Dermis microvascular lymphatic vessel endothelial cell (primary cell): Measurements from ENCODE around the gene ADAMTS2. TPM values are rescaled to one million over a fixed set of nuclear protein-coding genes. Genes with fewer than 3 reads are reported as not detected.
"Not testable (repeated sequence)": the region's sequence is repeated elsewhere in the genome, so short reads cannot be mapped to it uniquely, and the experiment has no call there.

Source experiments
- DNase-seq, 2 donors: peaks; one replicate each; pipeline versions ENCODE4 v3.0.0 to v3.0.0-alpha.2; 2010; ENCODE audit warnings: low read depth in 2 of 2
- total RNA-seq: library from RNA; depleted of rRNA; stranded (reverse); fragments of >200 nt; gene quantifications from 2 replicates; pipeline ENCODE4 v1.2.1, GENCODE V29; 2014

Gene ADAMTS2
- total RNA-seq, 1 donor from 2014 or later = not detected

DNA sequence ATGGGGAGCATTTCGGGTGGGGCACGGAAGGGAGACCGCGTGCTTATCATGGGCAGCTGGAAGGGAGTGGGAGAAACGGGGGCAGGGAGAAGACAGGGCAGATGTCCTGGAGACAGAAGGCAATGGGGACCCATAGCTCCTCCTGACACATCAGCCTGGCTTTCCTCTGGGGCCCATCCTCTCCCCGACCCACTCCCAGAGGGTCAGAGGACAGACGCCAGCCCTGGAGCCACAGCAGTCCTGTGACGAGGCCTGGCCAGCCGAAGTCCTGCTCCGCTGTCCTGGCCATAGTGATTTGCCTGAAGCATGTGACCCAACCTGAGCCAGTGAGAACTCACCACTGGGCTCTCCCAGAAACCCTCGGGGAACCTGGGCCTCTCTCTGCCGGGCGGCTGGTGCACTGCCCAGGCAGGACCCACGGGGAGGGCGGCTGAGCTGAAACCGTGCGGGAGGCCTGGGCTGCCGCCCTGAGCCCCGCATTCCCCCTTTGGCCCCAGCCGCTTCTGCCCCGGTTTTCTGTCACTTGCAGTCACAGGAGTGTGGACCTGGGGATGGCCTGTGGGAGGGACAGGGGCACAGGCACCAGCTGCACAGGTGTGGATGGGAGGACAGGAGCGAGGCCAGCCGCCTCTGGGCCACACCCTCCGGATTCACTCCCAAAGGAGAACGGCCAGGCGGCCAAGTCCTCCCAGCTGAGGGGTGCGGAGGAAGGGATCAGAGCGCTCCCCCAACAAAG lies 19.8 kb downstream of the ADAMTS2 start:
- no peak for DNase-seq

DNA sequence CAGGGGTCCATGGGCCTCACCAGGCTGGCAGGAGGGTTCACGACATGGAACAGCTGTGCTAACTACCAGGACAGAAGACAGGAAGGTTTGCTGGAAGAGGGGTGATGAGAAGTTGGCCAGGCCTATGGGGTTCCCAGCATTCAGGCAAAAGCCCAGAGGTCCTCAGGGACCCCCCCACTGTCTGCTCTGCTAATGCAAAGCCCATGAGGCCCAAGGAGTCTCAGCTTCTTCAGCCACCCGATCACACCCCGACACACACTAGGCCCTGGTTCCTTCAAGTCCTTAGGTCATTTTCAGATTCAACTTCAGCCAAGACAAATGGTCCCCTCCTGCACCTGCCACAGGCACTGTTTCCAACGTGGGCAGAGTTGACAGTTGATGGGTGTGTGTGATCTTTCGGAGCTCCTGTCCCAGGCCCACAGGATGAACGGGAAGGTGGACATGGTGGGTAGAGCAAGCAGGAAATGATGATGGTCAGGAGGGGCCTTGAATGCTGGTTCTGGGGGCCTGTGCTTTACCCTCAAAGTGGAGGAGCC lies 20.4 kb downstream of the ADAMTS2 start:
- no peak for DNase-seq

GRCh38 chr5:179324316-179324715 lies 20.9 kb downstream of the ADAMTS2 start:
- not testable (repeated sequence) for DNase-seq

DNA sequence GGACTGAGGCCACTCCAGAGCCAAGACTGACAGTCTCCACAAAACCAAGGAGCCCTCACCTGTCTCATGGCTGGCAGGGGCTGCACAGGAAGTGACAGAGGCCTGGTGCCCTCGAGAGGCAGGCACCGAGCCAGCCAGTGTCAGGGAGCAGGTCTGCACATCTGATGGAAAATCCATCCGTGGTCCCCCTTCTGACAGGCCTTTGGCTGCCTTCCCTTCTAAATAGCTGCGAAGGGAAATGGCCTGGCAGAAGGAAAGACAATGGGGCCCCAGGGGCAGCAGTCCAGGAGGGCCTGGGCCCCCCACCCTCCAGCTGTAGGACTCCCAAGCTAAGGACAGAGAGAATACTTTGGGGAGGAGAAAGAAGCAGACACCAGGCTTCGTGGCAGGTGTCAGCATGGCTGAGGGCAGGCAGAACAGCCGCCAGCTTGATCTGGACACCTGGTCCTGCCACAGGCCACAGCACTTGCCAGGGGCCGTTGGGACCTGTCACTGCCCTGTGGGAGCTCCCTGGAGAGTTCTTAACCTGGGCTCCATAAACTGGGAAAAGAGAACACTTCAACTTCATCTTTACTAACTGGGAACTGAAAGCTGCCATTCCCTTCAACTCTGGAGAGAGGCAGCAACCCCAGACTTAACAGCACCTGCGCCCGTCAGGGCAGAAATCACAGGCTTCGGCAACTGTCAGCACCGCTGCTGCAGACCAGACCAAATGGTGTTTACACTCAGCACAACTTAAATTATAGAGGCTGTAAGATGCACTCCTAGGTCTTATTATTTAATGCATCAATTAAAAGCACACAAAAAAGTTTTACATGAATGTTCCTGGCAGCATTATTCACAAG lies 22.0 kb downstream of the ADAMTS2 start:
- no peak for DNase-seq

DNA sequence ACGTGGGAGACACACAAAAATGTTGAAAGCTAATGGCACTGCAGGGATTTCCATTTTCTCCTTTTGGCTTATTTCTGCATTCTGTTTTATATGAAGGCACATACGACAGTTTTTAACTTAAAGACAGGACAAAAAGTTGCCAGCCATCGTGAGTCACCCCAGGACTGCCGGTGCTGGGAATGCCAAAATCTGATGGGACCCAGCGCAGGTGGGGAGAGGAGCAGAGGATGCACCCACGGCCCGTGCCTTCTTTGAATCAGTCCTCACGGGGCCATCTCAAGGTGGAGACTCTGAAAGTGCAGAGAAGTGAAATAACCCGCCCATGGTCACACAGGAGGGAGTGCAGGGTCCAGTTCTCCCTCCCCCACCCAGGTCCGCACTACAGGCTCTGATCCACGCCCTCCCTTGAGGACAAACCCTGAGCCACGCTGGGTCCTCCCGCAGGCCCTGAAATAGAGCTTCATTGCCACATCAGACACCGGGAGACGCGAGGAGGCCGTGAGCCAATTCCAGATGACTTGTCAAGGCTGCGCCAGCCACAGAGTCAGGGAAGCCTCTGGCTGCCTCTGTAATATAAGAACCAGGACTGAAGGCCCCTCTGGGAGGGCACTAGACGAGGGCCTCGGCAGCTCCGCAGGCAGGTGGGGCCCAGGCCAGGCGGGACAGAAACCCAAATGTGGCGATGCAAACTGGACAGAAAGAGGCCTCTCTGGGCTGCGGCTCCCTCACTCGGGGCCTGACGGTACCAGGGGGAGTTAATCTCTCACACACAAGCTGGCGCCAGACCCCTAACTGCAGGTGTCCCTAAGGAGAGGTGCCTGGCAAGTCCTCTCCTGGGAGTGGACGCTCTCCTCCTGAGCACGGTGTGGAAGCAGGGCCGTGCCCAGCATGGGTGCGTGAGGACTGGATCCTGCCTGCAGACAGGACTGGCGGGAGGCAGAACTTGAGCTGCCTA lies 22.9 kb downstream of the ADAMTS2 start:
- DNase-seq = no peak

DNA sequence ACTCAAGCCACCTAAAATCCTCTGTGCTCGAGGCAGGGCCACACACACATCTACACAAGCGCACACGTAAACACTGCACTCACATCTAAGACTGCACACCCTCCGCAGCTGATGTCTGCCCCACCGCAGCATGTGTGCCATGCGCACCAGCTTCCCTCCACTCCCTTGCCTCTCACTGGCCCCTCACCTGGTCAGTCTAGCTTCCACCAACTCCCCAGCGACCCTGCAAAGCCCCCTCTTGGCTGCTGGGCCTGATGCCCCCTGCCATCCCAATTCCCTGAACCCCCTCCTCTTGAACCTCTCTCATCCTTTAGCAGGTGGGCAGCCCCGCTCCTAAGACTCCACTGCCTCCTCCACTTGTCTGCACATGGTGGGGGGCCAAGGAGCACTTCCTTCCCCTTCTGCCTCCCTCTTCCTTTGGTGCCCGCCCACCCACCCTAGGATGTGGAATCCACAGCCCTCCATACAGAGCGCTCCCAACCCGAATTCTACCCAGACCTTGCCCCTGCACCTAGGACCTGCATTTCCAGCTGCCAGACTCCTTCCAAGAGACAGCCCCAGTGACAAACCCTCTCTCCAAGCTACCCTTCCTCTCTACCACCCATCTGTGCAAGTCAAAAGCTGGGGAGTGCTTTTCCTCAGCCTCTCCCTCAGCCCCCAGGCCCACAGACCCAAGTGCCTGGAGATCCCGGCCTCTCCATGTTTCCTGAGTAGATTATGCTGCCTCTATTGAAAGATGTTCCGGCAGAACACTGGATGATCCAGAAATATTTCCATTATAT lies 23.9 kb downstream of the ADAMTS2 start:
- no peak for DNase-seq

- DNase-seq = no peak
These were observed 25.4 kb downstream of the ADAMTS2 start for GRCh38 chr5:179319741-179320281.

GRCh38 chr5:179319123-179319522 lies 26.1 kb downstream of the ADAMTS2 start:
- no peak for DNase-seq

DNA sequence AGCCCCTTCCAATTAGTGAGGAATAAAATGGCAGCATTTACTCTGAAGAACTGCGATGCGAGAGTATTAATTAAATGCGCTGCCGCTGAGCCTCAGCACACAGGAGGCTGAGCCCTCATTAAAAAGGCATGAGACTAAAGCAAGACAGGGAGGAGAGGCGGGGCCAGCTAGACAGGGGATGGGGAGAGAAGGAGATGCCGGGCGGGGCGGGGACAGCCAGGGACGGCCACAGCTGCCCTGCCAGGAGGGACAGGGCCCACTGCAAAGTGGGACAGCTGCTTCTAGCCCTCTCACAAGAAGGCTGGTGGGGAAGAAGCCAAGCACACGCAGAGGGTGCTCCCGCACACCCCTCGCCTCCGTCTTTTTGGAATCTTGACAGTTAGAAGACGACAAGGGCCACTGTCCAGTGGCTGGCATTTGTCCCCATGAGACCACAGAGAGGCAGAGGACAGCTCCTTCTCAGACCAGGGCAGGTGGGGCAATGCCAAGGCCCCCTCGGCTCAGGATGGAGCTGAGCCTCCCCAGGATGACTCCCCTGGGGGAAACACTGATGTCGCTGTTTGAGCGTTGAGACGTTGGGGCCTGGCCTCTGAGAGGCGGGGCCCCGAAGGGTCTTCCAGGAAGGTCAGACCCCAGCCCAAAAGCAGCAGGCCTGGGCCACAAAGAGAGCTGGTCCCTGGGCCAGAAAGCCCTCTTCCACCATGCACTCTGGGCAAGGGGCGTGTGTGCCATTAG lies 26.9 kb downstream of the ADAMTS2 start:
- no peak for DNase-seq

- DNase-seq = no peak
These were observed 27.6 kb downstream of the ADAMTS2 start for GRCh38 chr5:179317411-179318220.

DNA sequence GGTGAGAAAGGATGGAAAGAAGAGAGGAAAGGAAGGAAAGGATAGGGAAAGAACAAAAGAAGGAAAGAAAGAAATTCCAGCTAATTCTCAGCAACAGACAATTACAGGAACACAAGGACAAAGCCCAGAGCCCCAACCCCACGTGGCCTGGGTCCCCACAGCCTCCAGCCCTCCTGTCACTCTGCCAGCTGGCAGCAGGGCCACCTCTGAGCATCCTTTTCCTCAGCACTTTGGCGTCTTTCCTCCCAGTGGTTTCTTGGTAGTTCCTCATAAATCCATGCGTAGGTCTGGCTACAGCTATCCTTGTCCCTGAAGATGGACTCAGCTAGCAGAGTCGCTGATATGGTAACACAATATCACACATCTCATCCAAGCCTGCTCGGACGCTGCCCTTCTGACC lies 28.3 kb downstream of the ADAMTS2 start:
- no peak for DNase-seq

DNA sequence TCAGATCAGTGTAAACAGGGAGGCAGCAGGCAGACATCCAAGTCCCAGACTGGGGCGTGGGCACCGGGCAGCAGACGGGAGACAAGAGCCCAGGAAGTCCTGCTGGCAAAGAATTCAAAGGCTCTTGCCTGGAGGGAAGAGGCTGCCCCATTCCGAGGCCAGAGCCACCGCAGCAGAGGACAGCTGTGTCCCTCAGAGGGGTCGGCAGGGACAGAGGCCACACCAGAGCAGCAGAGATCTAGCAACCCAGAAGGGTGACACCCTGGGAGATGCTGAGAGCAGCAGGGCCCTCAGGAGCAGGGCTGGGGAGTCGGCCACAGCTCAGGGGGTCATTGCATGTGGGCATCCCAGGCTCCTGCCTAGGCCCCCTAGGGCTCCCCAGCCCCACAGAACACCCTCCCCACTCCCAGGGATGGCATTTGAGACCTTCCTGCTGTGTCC lies 29.1 kb downstream of the ADAMTS2 start:
- no peak for DNase-seq

DNA sequence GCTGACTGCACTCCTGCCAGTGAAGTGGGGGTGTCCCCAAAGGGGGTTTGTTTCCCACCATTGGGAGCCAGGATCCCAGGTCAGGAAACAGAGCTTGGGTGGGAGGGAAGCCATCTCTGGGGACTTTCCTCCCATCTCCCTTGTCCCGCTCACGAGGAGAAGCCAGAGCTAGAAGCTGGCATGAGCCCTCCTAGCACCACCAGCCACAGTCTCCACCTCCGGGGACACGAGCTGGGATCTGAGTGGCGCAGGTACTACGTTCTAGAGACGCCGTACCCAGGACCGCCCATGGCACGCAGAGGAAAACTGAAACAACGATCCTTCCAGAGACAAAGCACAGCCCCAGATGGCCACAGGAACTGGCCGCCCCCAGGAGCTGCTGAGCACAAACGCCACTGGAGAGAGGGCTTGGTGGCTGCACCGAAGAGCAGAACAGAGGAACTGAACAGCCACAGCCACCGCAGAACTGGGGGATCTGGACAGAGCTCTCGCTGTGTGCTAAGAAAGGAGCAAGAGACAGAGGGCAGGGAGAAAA lies 29.8 kb downstream of the ADAMTS2 start:
- no peak for DNase-seq

- no peak for DNase-seq
These were observed 30.5 kb downstream of the ADAMTS2 start for GRCh38 chr5:179314606-179315355.

DNA sequence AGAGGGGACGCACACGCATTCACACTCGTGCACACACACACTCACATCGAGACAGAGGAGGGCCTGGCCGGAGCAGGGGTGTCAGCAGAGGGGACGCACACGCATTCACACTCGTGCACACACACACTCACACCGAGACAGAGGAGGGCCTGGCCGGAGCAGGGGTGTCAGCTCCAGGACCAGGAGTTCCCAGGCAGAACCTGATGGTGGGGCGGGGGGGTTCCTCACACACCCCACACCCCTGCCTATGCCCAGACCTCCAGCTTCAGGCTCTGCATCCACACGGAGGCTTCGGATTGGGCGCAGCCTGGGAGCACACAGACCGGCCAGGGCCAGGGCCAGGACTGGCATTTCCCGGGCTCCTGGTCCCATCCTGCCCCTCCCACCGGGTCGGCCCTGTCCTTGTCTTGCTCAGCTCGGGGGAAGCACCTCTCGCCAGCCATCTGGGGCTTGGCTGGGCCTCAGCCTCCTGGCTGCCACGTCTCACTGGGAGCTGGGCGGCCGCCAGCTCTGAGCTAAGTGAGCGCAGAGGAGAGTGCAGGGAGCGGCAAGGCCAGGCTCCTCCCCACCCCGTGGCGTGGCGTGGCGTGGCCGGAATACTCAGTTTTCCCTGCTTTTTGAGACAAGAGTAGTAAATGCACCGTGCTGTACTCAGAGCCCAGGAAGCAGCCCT lies 31.3 kb downstream of the ADAMTS2 start:
- DNase-seq = no peak

- no peak for DNase-seq
These were observed 32.6 kb downstream of the ADAMTS2 start for GRCh38 chr5:179312557-179313235.

- no peak for DNase-seq
These were observed 33.7 kb downstream of the ADAMTS2 start for GRCh38 chr5:179311581-179311980.
